BLaER1 (cell line): Measurements from ENCODE around the gene TLCD4.
A peak's percentile ranks its signal among the peaks of the same experiment; 100 is the strongest.

Experiments
- H3K27ac ChIP-seq: shearing (Covaris generic); formaldehyde crosslinking; 2 replicates; pipeline ENCODE4 v1.8.1; 2022
- H3K27me3 ChIP-seq: shearing (Covaris generic); formaldehyde crosslinking; 2 replicates; pipeline ENCODE4 v1.8.1; 2022
- H3K36me3 ChIP-seq: shearing (Covaris generic); formaldehyde crosslinking; 2 replicates; pipeline ENCODE4 v1.8.1; 2022
- H3K4me1 ChIP-seq: shearing (Covaris generic); formaldehyde crosslinking; 2 replicates; pipeline ENCODE4 v1.8.1; 2022
- H3K4me2 ChIP-seq: shearing (Covaris generic); formaldehyde crosslinking; 2 replicates; pipeline ENCODE4 v1.8.1; 2022
- H3K4me3 ChIP-seq: shearing (Covaris generic); formaldehyde crosslinking; 2 replicates; pipeline ENCODE4 v1.8.1; 2022
- H3K9ac ChIP-seq: shearing (Covaris generic); formaldehyde crosslinking; 2 replicates; pipeline ENCODE4 v1.8.1; 2022
- H3K9me3 ChIP-seq: shearing (Covaris generic); formaldehyde crosslinking; 2 replicates; pipeline ENCODE4 v1.8.1; 2022
- H4K20me1 ChIP-seq: shearing (Covaris generic); formaldehyde crosslinking; 2 replicates; pipeline ENCODE4 v1.8.1; 2022
- Cebpa-rat ChIP-seq: shearing (Covaris generic); IDR thresholded peaks from 2 replicates; pipeline ENCODE4 v1.8.1; 2022

The TLCD4 gene, protein sequence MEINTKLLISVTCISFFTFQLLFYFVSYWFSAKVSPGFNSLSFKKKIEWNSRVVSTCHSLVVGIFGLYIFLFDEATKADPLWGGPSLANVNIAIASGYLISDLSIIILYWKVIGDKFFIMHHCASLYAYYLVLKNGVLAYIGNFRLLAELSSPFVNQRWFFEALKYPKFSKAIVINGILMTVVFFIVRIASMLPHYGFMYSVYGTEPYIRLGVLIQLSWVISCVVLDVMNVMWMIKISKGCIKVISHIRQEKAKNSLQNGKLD

DNA sequence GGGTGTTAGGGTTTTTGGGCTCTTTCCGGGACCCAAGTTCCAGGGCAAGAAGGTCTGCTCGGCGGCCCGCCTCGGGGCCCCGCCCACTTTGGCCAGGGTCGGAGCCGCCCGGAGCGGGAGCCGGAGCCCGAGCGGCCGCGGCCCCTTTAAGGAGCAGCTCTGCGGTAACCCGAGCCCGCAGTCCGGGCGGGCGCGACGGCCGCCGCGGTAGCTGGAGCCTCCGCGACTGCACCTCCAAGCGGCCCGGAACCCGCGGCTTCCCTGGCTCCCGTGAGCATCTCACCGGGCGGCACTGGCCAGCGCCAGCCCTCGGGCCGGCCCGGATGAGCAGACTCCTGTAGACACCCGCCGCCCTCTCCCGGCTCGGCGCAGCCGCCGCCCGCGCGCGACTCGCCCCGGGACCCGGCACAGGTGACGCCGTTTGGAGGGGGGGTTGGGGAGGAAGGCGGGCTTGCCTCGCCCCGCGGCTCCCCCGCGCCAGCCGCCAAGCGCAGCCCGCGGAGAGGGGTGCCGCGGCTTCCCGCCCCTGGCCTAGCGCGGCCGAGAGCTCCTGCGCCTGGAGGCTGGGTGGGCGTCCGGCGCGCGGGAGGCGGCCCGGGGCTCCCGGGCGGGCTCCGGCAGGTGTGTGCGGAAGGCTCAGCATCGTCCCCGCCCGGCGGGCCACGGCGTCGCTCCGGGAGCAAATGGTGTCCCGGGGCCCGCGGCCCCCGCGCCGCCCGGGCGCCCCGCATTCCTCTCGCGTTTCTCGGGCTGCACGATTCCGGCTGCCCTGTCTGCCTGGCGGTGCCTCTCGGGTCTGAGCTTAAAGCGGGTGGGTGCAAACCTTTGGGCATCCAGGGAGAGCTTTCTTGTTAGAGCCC lies at the start of gene TLCD4:
TSS of gene TLCD4 (plus strand) at position 149 of the 860 bp plus-strand sequence. CDS start 26,547 bp downstream, outside the sequence.
- peaks cover 11% of the 10 kb centered on the region for H3K4me1 ChIP-seq
- H3K4me3 ChIP-seq: peak within 1 kb of the TSS; percentile 78
- H3K9ac ChIP-seq: peak within 1 kb of the TSS; percentile 63
- H3K36me3 ChIP-seq: no peaks in the 10 kb centered on the region
- H3K27me3 ChIP-seq: peaks cover 47% of the 10 kb centered on the region
- H3K4me2 ChIP-seq: peak within 1 kb of the TSS; percentile 99
- H3K27ac ChIP-seq: no peak within 1 kb of the TSS
- TF ChIP-seq Cebpa-rat: no peak
- H4K20me1 ChIP-seq: no peaks in the 10 kb centered on the region
- no peaks in the 10 kb centered on the region for H3K9me3 ChIP-seq

DNA sequence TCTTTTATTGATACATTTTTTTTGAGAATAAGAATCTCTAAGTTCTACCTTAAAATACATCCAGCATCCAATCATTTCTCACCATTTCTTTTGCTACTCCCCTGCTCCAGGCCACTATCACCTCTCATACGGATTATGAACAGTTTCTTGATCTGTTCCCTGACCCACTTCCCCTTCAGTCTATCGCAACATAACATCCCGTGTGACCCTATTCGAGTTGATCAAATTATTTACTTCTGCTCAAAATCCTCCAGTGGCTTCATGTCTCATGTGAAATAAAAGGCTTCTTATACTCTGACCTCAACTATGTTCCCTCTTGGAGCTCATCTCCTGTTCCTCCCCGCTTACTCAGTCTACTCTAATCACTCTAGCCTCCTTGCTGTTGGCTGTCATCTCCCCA lies 49.6 kb upstream of the TLCD4 start:
- H3K9ac ChIP-seq: no peak overlapping the region
- H3K27ac ChIP-seq: no peak overlapping the region
- TF ChIP-seq Cebpa-rat: no peak
- no peak overlapping the region for H3K4me3 ChIP-seq
- H3K27me3 ChIP-seq: no peaks in the 10 kb centered on the region
- H3K4me1 ChIP-seq: peaks cover 16% of the 10 kb centered on the region
- peaks cover 9% of the 10 kb centered on the region for H3K36me3 ChIP-seq
- no peaks in the 10 kb centered on the region for H4K20me1 ChIP-seq
- H3K9me3 ChIP-seq: no peaks in the 10 kb centered on the region
- H3K4me2 ChIP-seq: no peak overlapping the region

DNA sequence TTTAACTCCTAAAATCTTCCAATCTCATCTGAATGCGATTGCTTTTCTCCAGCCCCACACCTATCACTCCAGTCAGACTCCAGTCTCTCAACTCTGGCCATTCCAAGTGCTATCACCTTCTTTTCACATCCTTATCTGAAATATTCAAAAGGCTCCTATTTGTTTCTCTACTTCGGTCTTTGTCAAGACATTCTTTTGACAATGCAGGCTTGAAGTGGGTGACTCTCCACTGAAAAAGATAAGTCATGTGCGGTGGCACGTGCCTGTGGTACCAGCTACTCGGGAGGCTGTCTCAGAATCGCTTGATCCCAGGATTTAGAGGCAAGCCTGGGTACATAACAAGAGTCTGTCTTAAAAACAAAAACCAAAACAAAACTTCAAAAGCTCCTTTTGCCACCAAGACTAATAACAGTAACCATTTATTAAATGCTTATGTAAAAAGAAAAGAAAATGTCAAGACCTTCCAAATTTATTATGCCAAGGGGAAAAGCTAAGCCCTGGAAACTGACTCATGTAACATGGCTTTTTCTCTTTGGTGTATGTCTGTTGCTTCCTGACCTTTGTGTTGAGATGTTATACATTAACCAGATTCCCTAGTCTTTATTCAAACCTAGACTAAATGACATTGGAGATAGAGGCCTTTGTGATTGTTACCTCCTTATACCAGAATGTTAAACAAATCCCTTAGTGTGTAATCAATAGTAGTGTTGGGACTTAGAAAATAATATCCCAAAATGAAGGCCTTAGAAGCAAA lies 48.0 kb upstream of the TLCD4 start:
- no peak overlapping the region for H3K4me2 ChIP-seq
- TF ChIP-seq Cebpa-rat: no peak

DNA sequence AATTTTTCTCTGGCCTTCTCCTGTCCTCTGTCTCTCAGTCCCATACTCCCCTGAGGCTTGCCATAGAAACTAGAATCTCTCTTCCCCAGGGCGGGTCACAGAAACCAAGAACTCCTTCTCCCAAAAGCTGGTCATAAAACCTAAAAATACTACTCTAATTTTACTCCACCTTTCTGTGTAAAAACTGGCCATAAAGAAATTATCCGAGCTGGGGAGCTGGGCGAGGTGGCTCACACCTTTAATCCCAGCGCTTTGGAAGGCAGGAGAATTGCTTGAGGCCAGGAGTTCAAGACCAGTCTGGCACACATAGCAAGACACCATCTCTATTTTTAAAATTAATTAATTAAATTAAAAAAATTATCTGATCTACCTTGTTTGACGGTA lies 47.5 kb upstream of the TLCD4 start:
- Histone ChIP-seq H3K4me2 (no peak overlapping the region), H3K9ac (no peak overlapping the region), H3K27ac (no peak overlapping the region), H3K27me3 (no peaks in the 10 kb centered on the region), H3K36me3 (no peaks in the 10 kb centered on the region), H4K20me1 (no peaks in the 10 kb centered on the region), H3K4me3 (no peak overlapping the region), H3K9me3 (no peaks in the 10 kb centered on the region), H3K4me1 (peaks cover 26% of the 10 kb centered on the region)
- TF ChIP-seq Cebpa-rat: no peak

More for the DNA sequence above, 48.0 kb upstream of the TLCD4 start:
- H3K9ac ChIP-seq: no peak overlapping the region
- H3K4me1 ChIP-seq: peaks cover 26% of the 10 kb centered on the region
- H3K4me3 ChIP-seq: no peak overlapping the region
- H4K20me1 ChIP-seq: no peaks in the 10 kb centered on the region
- peaks cover 1% of the 10 kb centered on the region; the same call in 1 of the 2 replicates for H3K36me3 ChIP-seq
- no peaks in the 10 kb centered on the region for H3K9me3 ChIP-seq
- no peak overlapping the region for H3K27ac ChIP-seq
- H3K27me3 ChIP-seq: no peaks in the 10 kb centered on the region

DNA sequence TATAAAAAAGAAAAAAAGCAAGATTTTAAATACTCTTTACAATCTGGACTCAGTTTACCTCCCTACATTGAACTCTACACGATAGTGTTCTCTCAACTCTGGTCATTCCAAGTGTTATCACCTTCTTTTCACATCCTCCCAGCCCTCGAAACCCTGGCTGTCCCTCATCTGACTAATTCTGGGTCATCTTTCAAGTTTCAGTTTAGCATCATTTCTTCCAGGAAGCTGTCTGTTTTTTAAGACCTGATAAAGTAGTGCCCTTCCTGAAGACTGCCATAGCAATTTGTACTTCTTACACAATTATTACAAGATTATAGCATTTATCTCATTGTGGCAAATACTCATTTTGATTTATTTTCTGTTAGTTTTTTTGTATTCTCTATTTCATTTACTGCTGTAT lies 45.6 kb upstream of the TLCD4 start:
- Histone ChIP-seq H3K9ac (no peak overlapping the region), H3K9me3 (no peaks in the 10 kb centered on the region), H3K27ac (no peak overlapping the region), H3K36me3 (no peaks in the 10 kb centered on the region), H3K27me3 (no peaks in the 10 kb centered on the region), H4K20me1 (no peaks in the 10 kb centered on the region), H3K4me2 (peak overlapping the region; percentile 87), H3K4me3 (peak overlapping the region; percentile 71; the same call in 1 of the 2 replicates), H3K4me1 (peaks cover 26% of the 10 kb centered on the region)
- TF ChIP-seq Cebpa-rat: no peak

DNA sequence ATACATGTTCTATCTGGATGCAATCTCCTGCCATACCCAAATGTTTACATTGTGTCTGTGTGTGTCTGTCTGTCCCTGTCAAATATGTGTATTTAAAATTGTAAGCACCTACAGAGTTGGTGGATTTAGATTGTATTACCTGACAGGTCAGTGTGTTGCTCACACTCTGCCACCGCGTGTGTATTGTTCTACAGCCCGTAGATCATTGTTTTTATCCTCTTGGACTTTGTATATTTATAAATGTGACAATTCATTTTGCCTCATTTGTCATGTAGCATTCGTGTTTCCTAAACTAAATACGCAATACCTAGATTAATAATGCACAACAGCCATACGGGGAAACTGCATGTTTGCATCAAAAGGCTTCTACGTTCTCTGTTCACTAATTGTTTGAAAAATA lies 45.0 kb upstream of the TLCD4 start:
- no peaks in the 10 kb centered on the region for H3K9me3 ChIP-seq
- no peaks in the 10 kb centered on the region for H3K36me3 ChIP-seq
- no peak for TF ChIP-seq Cebpa-rat
- H3K27ac ChIP-seq: peak overlapping the region; percentile 75
- peaks cover 20% of the 10 kb centered on the region for H3K4me1 ChIP-seq
- H3K9ac ChIP-seq: peak overlapping the region; percentile 76
- peak overlapping the region; percentile 87 for H3K4me2 ChIP-seq
- no peaks in the 10 kb centered on the region for H3K27me3 ChIP-seq
- no peaks in the 10 kb centered on the region for H4K20me1 ChIP-seq
- H3K4me3 ChIP-seq: peak overlapping the region; percentile 71

DNA sequence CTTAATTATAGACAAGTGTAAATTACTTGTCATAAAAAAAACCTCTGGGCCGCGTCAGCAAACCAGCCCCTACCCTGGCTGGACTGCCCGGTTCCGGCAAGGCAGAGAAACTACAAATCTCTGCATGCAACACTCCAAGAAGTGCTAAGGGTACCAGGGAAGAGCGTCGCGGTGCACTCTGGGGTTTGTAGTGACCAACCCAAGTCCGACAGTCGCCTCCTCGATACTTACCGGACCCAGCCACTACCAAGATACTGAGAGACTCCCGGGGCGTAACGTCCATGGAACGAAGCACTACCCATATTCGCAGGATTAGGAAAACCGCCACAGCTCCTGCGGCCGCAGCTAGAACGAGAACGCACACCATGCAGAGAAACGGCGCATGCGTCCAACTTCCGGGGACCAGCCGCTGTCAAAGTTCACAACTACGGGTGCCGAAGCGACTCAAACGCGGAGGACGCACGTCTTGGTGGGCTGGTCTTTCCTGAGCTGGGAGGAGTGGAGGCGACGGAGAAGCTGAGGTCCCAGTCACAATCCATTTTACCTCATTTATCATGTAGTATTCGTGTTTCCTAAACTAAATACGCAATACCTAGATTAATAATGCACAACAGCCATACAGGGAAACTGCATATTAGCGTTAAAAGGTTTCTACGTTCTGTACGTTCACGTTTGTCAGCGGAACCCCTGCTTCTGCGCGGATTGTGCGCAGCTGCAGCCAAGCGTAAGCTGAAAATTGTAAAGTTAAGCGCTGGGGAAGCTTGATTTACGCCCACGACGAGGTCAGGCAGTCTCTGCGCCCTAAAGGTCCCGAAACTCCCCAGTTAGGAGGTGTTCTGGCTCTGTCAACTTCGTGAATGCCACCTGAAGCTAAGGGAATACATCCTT lies 44.4 kb upstream of the TLCD4 start, which contains the start of gene ALG14:
TSS of gene ALG14 (minus strand) at position 420 of the 888 bp plus-strand sequence. CDS start at position 367, 53 bp downstream.
- Histone ChIP-seq H3K27ac (peak within 1 kb of the TSS; percentile 75), H3K4me3 (peak within 1 kb of the TSS; percentile 71)

DNA sequence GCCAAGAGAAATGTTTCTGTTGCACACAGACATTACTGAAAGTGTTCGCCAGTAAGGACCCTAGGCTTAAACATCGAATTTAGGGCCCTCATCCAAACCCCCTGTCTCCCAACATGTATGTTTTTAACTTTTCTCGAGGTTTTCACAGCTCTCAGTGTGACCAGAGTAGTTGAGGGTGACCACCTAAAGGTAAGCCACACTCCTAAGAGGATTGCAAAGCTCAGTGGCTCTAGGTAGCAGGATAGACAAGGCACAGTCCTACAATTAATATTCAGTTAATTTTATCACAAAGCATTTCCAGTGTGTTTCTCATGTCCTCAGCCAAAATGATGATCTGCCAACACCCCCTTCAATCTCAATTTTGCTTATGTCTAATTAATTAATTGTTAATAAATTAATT lies 43.7 kb upstream of the TLCD4 start:
- H3K4me3 ChIP-seq: peak overlapping the region; percentile 71
- no peaks in the 10 kb centered on the region for H4K20me1 ChIP-seq
- H3K36me3 ChIP-seq: no peaks in the 10 kb centered on the region
- H3K9ac ChIP-seq: peak overlapping the region; percentile 76
- peaks cover 19% of the 10 kb centered on the region for H3K4me1 ChIP-seq
- TF ChIP-seq Cebpa-rat: no peak
- H3K9me3 ChIP-seq: no peaks in the 10 kb centered on the region
- H3K27me3 ChIP-seq: no peaks in the 10 kb centered on the region
- peak overlapping the region; percentile 75 for H3K27ac ChIP-seq
- H3K4me2 ChIP-seq: peak overlapping the region; percentile 87

More for the DNA sequence above, 44.4 kb upstream of the TLCD4 start, which contains the start of gene ALG14:
- TF ChIP-seq Cebpa-rat: no peak
- Histone ChIP-seq H3K27me3 (no peaks in the 10 kb centered on the region), H4K20me1 (no peaks in the 10 kb centered on the region), H3K9me3 (no peaks in the 10 kb centered on the region), H3K4me2 (peak within 1 kb of the TSS; percentile 87), H3K9ac (peak within 1 kb of the TSS; percentile 76), H3K36me3 (no peaks in the 10 kb centered on the region), H3K4me1 (peaks cover 19% of the 10 kb centered on the region)

DNA sequence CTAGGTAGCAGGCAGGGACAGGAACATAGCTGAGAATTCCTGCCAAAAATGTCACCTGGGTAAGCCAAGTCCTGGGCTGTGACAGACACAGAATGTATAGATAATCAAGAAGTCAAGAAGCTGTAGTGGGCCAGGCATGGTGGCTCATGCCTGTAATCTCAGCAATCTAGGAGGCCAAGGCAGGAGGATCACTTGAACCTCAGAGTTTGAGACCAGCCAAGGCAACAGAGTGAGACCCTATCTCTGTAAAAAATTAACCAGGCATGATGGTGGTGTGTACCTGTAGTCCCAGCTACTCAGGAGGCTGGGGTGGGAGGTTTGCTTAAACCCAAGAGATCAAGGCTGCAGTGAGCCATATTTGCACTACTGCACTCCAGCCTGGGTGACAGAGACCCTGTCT lies 41.1 kb upstream of the TLCD4 start:
- Histone ChIP-seq H3K4me2 (no peak overlapping the region), H3K27ac (no peak overlapping the region), H4K20me1 (no peaks in the 10 kb centered on the region), H3K4me1 (peaks cover 19% of the 10 kb centered on the region), H3K9me3 (no peaks in the 10 kb centered on the region), H3K4me3 (no peak overlapping the region), H3K27me3 (no peaks in the 10 kb centered on the region), H3K9ac (no peak overlapping the region), H3K36me3 (no peaks in the 10 kb centered on the region)
- no peak for TF ChIP-seq Cebpa-rat
